ENCODE measurements around the gene MYRIP.

Gene MYRIP

DNA sequence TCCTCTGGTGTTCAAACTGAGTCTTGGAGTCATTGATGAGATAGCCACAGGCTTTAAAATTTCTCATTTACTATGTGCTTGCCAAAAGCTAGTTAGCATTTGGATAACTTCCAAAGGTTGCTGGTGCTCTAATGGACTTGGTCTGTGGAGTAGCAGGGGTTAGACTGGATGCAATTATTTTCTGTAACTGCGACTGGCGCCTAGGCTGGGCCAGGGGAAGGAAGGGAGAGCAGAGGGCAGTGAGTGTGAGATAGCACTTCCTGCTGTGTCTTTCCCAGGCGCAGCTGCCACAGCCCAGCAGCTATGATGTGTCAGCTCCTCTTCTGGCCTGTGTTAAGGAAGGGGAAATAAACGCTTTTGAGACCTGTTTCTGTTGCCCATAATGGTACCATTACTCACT is 98.6 kb downstream of the MYRIP start:
- DNase-seq (ENCODE audit: low spot score) = peak; percentile 61

- no peak for DNase-seq (ENCODE audit: low spot score)
Observed at GRCh38 chr3:39910135-39910534, 100.7 kb downstream of the MYRIP start.

GRCh38 chr3:39910826-39911464 is 101.5 kb downstream of the MYRIP start:
- no peak for DNase-seq (ENCODE audit: low spot score)

DNA sequence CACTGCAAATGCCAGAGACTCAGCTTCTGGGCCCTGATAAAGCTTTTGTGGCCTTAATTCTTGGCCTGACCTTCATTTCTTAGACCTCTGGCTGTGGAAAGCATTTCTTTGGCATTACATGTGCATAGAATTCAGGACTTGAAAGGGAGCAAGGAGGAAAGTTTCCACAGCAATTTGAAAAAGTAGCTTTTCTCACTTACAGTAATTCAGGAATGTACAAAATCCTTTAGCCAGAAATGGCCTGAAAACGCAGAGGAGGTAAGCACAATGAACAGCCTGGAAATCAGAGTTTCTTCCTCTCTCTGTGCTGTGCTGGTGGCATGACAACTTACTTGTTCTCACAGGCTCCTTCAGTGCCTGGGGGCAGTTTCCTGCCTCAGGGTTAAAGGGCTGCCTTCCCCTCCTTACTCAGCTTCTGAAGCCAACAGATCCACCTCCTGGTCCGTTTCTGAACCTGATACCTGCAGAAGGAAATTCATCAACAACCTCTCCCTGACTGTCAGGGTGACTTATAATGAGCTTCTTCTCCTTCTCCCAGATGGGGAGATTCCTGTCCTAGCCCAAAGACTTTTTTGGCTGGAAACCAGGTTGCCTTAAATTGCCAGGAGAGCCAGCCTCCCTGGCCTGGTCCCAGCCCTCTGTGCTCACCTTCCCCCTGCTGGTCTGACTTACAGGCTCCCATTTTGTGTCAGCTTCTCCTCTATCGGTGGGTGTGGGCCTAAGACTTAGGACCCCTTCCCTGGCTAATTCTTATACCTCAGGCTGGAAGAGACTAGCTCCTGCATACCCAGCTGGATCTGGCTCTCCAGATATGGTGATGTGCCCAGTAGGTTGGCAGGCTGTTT is 102.3 kb downstream of the MYRIP start:
- no peak for DNase-seq (ENCODE audit: low spot score)

- no peak for DNase-seq (ENCODE audit: low spot score)
Observed at GRCh38 chr3:39915027-39915426, 105.6 kb downstream of the MYRIP start.

- DNase-seq (ENCODE audit: low spot score) = no peak
Observed at GRCh38 chr3:39917065-39917773, 107.8 kb downstream of the MYRIP start.

DNA sequence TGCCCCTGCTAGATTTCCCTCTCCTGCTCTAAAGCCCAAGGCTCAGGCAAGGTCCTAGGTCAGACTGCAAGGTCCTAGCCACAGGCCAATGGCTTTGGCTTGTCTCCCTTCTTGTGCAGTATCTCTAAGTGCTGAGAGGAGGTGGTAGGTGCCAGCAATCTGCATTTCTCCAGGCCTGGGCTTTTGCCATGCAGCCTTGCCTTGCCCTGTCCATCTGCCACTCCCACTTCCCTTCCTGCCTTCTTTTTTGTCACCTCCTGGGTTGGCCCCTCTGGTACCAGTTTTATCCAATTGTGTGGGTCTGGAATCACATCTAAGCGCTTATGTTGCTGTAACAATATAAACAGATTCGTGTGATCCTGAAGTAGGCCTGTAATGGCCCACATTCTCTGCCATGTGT is 109.9 kb downstream of the MYRIP start:
- peak; percentile 61 for DNase-seq (ENCODE audit: low spot score)

DNA sequence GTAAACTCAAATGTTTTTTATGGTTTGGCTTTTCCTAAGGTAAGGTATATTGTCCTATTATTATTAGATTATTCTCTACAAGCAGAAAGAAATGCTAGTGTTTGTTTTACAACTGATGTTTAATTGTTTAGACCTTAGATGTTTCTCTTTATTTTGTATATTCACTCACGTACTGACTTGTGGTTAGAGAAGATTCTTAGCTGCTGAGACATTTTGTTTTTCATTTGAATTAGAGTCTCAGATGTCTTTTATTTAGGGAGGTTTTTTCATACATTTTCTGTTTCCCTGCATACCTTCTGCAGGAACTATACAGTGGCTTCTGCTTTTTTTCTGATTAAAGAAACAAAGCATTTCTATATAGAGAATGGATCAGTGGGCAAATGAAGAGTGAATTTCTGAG is 110.9 kb downstream of the MYRIP start:
- DNase-seq (ENCODE audit: low spot score) = no peak

DNA sequence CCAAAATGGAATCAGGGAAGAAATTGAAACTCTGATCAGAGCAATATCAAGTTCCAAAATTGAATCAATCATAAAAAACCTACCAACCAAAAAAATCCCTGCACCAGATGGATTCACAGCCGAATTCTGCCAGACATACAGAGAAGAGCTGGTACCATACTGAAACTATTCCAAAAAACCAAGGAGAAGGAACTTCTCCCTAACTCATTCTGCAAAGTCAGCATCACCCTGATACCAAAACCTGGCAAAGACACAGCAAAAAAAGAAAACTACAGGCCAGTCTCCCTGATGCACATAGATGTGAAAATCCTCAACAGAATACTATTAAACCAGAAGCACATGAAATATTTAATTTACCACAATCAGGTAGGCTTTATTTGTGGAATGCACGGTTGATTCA is 118.1 kb downstream of the MYRIP start:
- DNase-seq (ENCODE audit: low spot score) = peak; percentile 49

DNA sequence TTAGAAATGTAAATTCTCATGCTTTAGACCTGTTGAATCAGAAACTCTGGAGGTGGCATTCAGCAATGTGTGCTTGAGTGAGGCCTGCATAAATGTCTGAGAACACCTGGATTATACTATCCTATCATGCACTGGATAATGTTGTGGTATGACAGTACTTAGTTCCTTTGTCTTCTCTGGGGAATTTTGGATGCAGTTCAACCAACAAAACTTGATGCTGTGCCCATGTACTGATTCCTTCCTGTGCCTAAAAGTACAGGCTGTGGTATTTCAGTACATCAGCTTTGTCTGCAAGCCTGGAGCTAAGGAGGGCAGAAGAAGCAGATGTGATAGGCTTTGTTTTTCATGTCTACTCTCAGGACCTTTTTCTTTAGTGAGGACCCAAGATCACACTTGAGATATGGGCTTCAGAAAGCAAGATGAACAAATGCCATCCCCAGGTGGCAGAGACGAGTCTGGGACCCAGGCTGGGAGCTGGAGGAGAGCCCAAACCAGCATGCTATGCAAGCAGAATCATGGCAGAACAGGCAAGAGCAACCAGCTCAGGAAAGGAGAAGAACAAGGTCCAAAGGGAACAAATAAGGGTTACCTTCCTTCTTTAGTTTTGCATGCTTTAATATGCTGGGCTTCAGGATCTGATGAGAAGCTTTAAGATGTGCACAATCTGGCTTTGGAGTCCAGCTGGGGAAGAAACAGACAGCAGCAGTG is 124.7 kb downstream of the MYRIP start:
- peak; percentile 70 for DNase-seq (ENCODE audit: low spot score)

- peak; percentile 94 for DNase-seq (ENCODE audit: low spot score)
Observed at GRCh38 chr3:39934696-39935095, 125.3 kb downstream of the MYRIP start.

DNA sequence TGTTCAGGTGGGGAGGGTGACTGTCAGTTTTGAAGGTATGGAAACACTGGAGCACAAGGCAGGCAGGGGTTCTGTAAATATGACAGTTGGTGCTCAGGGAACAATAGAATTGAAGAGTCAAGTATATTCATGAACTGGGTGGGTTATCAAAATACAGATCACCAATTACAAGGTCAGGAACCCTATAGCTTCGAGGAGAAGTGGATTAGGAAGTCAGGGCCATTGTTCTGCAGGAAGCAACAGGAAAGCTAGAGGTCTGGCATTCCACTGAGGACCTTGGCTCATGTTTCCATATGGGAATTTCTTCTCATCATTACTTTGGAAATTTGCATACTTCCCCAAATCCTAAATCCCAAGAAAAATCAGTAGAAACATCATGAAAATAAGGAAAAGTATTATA is 125.9 kb downstream of the MYRIP start:
- DNase-seq (ENCODE audit: low spot score) = no peak

DNA sequence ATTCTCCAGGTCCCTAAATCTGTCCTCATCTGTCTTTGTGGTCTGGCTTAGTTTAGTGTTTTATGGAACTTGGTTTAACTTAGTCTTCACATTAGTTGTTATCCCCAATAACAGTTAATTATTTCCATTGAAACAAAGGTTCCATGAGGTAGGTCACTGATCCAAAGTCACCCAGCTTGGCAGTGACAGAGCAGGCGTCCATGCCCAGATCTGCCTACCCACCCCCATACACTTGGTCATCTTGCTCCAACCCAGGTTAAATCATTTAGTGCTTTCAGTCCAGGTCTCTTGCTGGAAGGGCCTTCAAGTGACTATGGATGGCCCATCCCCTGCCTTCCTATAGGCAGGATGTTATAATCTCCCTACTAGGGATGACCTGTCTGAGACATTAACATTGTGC is 127.4 kb downstream of the MYRIP start:
- DNase-seq (ENCODE audit: low spot score) = no peak

DNA sequence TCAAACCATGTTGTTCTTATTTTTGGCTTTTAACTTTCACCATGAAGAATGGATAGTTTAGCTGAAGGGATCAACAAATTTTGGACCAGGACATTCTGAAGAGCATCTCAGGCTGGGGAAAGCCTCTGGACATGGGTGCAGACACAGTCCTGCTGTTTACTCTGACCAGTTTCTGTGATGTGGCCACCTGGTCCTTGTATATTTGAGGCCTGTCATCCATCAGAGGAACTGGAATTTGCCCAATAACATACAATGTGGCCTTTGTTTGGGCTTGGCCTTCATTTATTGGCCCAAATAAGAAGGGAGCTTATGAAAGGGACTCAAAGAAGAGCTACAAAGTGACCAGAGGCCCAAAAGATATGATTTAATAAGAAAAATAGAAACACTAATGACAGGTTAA is 127.9 kb downstream of the MYRIP start:
- DNase-seq (ENCODE audit: low spot score) = no peak

GRCh38 chr3:39937874-39938273 is 128.5 kb downstream of the MYRIP start:
- peak; percentile 43 for DNase-seq (ENCODE audit: low spot score)

DNA sequence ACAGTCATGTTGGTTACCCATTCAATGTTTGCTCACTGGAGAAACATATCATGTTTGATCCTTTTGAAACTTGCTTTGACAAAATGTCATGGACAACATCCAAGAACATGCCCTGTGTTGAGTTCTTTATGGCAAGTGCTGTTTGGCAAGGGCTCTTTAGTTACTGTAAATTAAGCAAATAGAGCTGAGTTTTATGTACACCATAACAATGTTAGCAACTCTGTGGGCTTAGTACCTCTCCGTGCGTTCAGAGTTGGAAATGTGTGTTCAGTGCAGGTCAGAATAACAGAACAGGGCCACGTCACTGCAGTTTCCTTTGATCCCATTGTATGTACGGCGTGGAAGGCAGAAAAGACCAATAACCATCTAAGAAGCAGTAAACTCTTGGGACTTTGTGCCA is 132.5 kb downstream of the MYRIP start:
- peak; percentile 22 for DNase-seq (ENCODE audit: low spot score)

GRCh38 chr3:39960515-39961191 is 151.2 kb downstream of the MYRIP start:
- peak; percentile 40 for DNase-seq (ENCODE audit: low spot score)

DNA sequence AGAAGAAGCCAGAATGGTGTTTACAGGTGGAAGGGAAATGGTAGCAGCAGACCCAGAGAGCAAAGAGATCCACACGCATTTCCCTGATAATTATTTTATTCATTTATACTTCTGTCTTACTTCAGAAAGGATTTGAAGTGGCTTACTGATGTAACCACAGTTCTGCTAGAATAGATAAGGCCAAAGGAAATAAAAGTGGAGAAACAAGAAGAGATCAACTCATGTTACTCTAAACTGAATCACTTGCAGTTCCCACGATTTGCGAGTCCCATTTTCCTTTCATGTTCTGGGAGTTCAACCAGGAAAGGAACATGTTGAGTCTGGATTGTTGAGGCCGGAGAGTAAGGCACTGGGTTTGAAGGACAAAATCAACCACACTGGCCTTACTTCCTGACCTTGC is 151.8 kb downstream of the MYRIP start:
- DNase-seq (ENCODE audit: low spot score) = peak; percentile 20

DNA sequence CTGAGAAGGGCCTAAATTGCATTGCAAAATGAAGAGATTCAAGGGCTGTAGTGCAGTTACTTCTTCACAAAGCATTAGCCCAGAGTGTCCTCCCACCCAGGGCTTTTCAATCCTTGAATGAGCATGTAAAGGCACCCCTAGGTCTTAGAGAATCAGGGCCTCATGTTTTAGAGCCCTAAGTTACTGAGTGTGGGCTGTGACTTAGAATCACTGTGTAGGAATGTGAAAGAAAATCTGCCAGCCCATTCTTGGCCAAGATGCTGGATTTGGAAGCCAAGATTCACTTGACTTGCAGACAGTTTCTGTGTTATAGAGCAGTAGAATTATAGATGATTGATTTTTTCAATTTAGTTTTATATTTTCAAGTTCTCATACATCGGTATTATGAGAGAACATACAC is 153.2 kb downstream of the MYRIP start:
- peak; percentile 44 for DNase-seq (ENCODE audit: low spot score)

DNA sequence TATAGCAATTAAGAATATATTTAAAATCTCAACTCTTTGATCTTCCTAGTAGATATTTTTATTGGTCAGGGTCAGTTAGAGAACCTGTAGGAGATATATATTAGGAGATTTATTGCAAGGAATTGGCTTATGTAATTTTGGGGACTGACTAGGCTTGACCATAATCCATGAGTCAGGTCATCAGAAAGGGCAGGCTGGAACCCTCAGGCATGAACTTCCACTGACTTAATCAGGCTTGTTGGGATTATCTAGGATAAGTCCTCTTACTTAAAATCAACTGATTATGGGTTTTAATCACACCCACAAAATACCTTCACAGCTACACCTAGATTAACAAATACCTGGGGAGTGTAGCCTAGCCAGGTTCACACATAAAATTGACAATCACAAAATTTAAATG is 156.1 kb downstream of the MYRIP start:
- DNase-seq (ENCODE audit: low spot score) = no peak

- peak; percentile 13 for DNase-seq (ENCODE audit: low spot score)
Observed at GRCh38 chr3:39965997-39966396, 156.6 kb downstream of the MYRIP start.

GRCh38 chr3:39970982-39971381 is 161.6 kb downstream of the MYRIP start:
- DNase-seq (ENCODE audit: low spot score) = no peak
